ENCODE data around the gene CCDC38. TPM values are rescaled to one million over a fixed set of nuclear protein-coding genes. Genes with fewer than 3 reads are reported as not detected.

The CCDC38 gene
- total RNA-seq, 2 experiments from 2014 or later, result 0.11 TPM; not detected in 1

DNA sequence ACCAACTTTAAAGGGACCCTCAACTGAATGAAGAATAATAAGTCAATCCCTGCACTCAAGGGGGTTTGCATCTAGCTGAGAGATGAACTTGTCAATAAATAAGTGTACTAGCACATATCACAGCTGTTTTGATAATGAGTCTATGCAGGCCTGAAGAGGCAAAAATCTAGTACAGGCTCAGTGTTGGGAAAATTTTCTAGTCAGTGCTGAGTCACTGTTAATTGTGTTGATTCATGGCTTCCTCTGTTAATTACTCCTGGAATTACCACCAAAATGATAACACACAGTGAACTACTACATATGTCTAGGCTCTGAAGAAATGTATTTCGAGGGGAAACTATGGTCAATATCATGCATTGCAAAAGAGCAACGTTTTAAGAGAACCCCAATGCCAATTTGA lies 64.8 kb downstream of the CCDC38 start:
- Mint-ChIP-seq H3K4me3 (no peak overlapping the region), H3K27me3 (no peaks in the 10 kb centered on the region), H3K27ac (no peak overlapping the region), H3K4me1 (ENCODE audit: low read depth) (no peaks in the 10 kb centered on the region), H3K9me3 (no peaks in the 10 kb centered on the region), H3K36me3 (ENCODE audit: low read depth) (peaks cover 10% of the 10 kb centered on the region)
- Histone ChIP-seq H3K27ac (ENCODE audit: low read depth in 1 of 2, low read length in 2 of 2) (no peak overlapping the region), H3K9me3 (ENCODE audit: control insufficient read depth in 1 of 2, insufficient read depth in 1 of 2, low read length in 2 of 2) (no peaks in the 10 kb centered on the region), H3K36me3 (ENCODE audit: insufficient read depth, low read length) (peaks cover 7% of the 10 kb centered on the region), H3K4me1 (ENCODE audit: insufficient read depth, low read length) (no peaks in the 10 kb centered on the region), H3K27me3 (ENCODE audit: control insufficient read depth in 1 of 2, insufficient read depth in 2 of 2, low read length in 2 of 2) (no peaks in the 10 kb centered on the region), H3K4me3 (ENCODE audit: low read length) (no peak overlapping the region)
- DNase-seq (no peak), ATAC-seq (ENCODE audit: poor library complexity) (no peak)
- CTCF ChIA-PET, result no interaction called here
- TF ChIP-seq, protein P1, sequence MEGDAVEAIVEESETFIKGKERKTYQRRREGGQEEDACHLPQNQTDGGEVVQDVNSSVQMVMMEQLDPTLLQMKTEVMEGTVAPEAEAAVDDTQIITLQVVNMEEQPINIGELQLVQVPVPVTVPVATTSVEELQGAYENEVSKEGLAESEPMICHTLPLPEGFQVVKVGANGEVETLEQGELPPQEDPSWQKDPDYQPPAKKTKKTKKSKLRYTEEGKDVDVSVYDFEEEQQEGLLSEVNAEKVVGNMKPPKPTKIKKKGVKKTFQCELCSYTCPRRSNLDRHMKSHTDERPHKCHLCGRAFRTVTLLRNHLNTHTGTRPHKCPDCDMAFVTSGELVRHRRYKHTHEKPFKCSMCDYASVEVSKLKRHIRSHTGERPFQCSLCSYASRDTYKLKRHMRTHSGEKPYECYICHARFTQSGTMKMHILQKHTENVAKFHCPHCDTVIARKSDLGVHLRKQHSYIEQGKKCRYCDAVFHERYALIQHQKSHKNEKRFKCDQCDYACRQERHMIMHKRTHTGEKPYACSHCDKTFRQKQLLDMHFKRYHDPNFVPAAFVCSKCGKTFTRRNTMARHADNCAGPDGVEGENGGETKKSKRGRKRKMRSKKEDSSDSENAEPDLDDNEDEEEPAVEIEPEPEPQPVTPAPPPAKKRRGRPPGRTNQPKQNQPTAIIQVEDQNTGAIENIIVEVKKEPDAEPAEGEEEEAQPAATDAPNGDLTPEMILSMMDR (IDR thresholded peaks at IDR 0.05), result no peak
- intact Hi-C loops (cut with DNase I, micrococcal nuclease), result no loop called here
- POLR2A ChIA-PET, result no interaction called here

DNA sequence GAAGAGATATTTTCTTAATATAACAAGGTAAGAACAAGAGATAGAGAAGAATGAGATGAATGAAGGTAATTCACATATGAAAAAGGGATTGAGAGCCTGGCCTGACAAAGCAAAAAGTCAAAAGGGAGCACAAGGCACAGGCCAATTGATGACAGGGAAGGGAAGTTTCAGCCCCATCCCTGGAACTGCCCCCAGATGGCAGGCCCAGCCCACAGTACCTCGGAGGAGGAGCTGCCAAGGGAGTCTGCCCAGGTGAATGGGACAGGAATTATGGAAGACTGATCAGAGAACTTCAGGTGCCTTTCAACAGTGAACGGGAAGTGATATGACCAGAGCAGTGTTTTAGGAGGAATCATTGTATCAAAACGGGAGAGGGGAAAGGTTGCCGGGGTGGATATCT lies 68.0 kb downstream of the CCDC38 start:
- H3K9me3 ChIP-seq (ENCODE audit: control insufficient read depth in 1 of 2, insufficient read depth in 1 of 2, low read length in 2 of 2), result no peaks in the 10 kb centered on the region
- Mint-ChIP-seq H3K9me3 (no peaks in the 10 kb centered on the region), H3K27me3 (no peaks in the 10 kb centered on the region), H3K4me3 (no peak overlapping the region), H3K27ac (no peak overlapping the region), H3K4me1 (ENCODE audit: low read depth) (no peaks in the 10 kb centered on the region), H3K36me3 (ENCODE audit: low read depth) (peaks cover 31% of the 10 kb centered on the region)
- ChIA-PET CTCF (no interaction called here), POLR2A (no interaction called here)
- intact Hi-C loops (cut with DNase I, micrococcal nuclease), result no loop called here
- H3K27me3 ChIP-seq (ENCODE audit: control insufficient read depth in 1 of 2, insufficient read depth in 2 of 2, low read length in 2 of 2), result no peaks in the 10 kb centered on the region
- peaks cover 16% of the 10 kb centered on the region for H3K36me3 ChIP-seq (ENCODE audit: insufficient read depth, low read length)
- H3K4me3 ChIP-seq (ENCODE audit: low read length), result no peak overlapping the region
- no peaks in the 10 kb centered on the region for H3K4me1 ChIP-seq (ENCODE audit: insufficient read depth, low read length)
- TF ChIP-seq, protein P1 (IDR thresholded peaks at IDR 0.05), result no peak
- ATAC-seq (ENCODE audit: poor library complexity) (no peak), DNase-seq (no peak)
- no peak overlapping the region for H3K27ac ChIP-seq (ENCODE audit: low read depth in 1 of 2, low read length in 2 of 2)

DNA sequence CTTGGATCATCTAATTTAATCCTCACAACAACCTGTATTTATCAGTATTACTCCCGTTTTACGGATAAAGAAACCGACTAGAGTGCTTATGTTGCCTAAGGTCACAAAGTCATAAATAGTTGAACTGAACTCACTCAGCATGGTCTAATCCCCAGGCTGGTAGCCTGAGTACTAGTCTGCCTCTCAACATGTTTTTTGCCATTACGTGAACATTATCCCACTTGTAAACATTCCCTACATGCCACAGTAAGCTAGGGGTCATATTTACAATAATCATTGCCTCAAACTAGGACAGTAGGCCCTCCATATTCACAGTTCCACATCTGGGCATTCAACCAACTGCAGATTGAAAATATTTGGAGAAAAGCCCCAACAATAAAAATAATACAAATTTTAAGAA lies 71.5 kb downstream of the CCDC38 start:
- CTCF ChIA-PET, result no interaction called here

More for the DNA sequence above, 71.5 kb downstream of the CCDC38 start:
- H3K4me3 Mint-ChIP-seq, result no peak overlapping the region
- Histone ChIP-seq H3K27ac (ENCODE audit: low read depth in 1 of 2, low read length in 2 of 2) (no peak overlapping the region), H3K36me3 (ENCODE audit: insufficient read depth, low read length) (peaks cover 38% of the 10 kb centered on the region), H3K4me3 (ENCODE audit: low read length) (no peak overlapping the region), H3K27me3 (ENCODE audit: control insufficient read depth in 1 of 2, insufficient read depth in 2 of 2, low read length in 2 of 2) (no peaks in the 10 kb centered on the region), H3K9me3 (ENCODE audit: control insufficient read depth in 1 of 2, insufficient read depth in 1 of 2, low read length in 2 of 2) (no peaks in the 10 kb centered on the region), H3K4me1 (ENCODE audit: insufficient read depth, low read length) (no peaks in the 10 kb centered on the region)
- no peaks in the 10 kb centered on the region for H3K27me3 Mint-ChIP-seq
- DNase-seq, result no peak
- H3K9me3 Mint-ChIP-seq, result no peaks in the 10 kb centered on the region
- intact Hi-C loops (cut with DNase I, micrococcal nuclease), result no loop called here
- no peak overlapping the region for H3K27ac Mint-ChIP-seq
- POLR2A ChIA-PET, result no interaction called here
- TF ChIP-seq, protein P1 (IDR thresholded peaks at IDR 0.05), result no peak
- no peak for ATAC-seq (ENCODE audit: poor library complexity)
- H3K36me3 Mint-ChIP-seq (ENCODE audit: low read depth), result peaks cover 63% of the 10 kb centered on the region
- H3K4me1 Mint-ChIP-seq (ENCODE audit: low read depth), result no peaks in the 10 kb centered on the region

All from CD4-positive, alpha-beta T cell (primary cell).